GM21390 (cell line): ENCODE measurements around the gene FMO3.

Source experiments
- ATAC-seq: cut with Tn5 transposase; IDR thresholded peaks from one replicate; pipeline ENCODE4 v1.9.1; 2021; ENCODE audit not compliant: unreplicated experiment

Gene FMO3

DNA sequence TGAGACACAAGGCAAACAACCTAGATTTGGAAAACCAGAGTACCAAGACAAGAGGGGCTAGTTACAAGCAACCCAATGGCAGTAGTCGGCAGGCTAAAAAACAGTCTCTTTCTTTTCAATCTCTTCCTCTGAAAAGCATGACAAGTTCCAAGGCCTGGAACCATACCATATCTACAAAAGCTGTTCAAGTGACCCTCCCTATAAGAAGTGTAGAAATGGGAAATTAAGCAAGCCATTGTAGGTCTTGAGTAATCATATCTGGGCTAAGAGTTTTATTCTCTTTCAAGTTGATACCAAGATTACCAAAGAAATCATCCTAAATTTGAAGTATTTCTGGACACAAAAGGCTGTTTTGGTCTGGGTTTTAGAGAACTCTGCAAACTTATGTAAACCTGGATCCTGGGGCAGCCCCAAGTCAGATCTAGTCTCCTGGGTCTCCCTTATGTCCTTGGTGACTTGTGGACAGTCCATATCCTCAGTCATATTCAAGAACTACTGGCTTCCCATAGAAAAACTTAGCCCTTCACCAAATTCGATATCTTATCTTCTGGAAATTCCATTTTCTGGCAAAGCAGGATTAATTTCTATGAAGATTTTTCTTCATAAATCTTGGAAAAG is 24.7 kb downstream of the FMO3 start:
- ATAC-seq, result no peak

DNA sequence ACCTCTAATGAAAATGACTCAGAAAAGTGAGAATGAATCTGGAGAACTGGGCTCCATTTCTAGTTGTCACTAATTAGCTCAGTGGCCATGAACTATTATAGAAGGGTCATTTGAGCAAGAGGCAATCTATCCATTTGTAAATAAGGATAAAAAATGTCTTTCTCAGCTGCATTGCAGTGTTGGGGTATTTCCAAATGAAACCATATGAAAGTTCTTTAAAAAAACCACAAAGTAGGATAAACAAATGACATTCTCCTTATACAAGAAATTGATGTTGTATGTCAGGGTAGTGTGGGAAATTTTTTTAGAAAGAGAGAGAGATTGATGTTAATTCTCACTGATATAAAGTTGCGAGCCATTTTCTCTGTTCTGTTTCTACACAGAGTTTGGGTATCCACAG is 26.0 kb downstream of the FMO3 start:
- no peak for ATAC-seq

DNA sequence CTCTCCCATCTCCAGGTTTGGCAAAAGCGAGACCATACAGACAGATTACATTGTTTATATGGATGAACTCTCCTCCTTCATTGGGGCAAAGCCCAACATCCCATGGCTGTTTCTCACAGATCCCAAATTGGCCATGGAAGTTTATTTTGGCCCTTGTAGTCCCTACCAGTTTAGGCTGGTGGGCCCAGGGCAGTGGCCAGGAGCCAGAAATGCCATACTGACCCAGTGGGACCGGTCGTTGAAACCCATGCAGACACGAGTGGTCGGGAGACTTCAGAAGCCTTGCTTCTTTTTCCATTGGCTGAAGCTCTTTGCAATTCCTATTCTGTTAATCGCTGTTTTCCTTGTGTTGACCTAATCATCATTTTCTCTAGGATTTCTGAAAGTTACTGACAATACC is 26.4 kb downstream of the FMO3 start:
- ATAC-seq, result no peak

DNA sequence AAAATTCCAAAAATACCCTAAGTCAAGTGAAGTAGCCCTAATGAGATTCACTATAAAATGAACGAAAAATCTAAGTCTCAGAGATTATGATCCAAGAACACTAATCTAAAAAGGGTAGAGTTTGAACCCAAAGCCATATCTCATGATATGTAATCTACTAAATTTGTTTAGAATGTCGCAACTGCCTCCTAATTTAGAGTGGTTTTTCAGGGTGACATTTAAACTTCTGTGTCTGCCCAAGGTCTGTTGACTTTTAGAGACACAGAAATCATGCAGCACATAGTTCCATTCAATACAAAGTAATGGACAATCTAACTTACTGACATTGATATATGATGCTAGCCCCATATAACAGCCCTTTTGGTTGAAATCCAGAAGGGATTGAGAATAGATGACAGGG is 28.9 kb downstream of the FMO3 start:
- ATAC-seq, result no peak

DNA sequence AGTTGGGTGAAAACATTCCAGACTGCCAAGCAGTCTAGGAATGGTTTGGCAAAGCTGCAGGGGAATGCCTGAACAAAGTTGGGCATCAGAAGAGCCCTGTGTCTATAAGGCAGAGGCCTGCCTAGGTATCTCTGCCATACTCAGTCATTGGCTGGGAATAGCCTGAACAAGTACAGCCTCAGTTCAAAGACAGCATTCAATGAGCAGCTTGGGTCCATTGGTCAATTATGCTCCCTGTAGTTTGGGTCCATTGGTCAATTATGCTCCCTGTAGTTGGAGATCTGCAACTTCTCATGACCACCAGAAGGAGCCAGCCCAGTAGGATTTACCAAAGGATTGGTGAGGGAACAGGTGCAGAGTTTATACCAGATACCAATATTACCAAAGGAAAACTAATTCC is 31.6 kb downstream of the FMO3 start:
- ATAC-seq, result no peak

DNA sequence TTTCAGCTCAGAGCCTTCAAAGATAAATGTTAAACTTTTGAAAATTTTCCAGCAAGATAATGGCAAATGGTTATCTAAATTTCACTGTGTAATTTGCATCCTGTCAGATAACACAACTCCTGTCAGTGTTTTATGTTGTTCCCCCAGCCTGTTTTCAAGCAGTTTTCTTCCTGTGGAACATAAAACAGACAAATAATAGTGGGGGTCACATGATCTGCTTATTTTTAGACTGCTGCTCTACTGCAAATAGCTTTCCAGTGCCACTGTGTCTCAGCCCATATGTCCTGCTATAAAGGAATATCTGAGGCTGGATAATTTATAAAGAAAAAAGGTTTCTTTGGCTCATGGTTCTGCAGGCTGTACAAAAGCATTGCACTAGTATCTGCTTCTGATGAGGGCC is 32.2 kb downstream of the FMO3 start:
- ATAC-seq, result no peak

DNA sequence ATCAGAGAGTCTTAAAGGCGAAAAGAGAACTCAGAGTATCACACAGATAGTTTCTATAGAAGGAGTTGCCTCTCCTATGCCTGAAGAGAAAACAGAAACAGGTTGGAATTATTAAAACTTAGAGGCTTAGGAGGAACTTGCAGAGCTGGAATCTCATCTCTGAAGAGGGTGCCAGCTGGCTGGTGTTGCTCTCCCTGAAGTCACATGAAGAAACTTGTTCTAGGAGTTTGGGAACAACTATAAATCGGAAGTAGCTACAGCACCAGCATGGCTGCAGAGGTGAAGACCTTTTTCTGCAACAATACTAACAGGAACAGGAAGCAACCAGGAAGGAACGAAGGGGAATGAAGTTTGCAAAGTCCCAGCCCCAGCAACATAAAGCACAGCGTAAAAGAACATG is 35.8 kb downstream of the FMO3 start:
- ATAC-seq, result no peak

DNA sequence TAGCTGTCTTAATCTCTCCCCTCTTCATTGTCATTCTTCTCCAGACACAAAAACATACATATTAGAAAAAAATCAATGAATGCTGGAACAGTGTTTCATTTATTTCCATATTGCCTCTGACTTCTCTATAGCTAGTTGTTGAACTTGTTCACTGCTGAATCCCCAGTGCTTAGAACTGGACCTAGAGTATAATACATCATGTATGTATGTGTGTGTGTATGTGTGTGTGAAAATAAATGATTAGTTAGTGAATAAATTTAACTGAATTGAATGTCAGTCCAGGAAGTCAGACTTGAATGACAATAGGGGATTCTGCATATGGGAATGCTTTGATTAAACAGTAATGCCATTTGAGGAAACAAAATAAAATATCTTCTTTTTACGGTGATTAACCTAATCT is 36.4 kb downstream of the FMO3 start:
- no peak for ATAC-seq

DNA sequence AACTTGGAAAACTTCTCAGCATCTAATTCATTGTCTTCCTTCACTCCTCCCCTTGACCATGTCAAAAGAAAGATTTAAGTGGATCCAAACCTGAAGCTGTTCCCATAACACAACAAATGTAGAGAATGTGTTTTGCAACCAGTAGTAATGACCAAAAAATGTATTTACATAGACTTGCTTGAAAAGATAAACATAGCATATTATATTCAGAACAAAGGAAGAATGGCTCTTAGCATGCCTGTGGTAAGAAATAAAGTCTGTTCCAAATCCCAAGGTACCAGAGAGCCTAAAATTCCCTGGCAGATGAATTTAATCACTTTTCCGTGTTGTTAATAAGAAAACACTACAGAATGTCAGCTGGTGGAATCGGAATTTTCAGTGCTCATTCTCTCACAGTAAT is 36.8 kb downstream of the FMO3 start:
- no peak for ATAC-seq

DNA sequence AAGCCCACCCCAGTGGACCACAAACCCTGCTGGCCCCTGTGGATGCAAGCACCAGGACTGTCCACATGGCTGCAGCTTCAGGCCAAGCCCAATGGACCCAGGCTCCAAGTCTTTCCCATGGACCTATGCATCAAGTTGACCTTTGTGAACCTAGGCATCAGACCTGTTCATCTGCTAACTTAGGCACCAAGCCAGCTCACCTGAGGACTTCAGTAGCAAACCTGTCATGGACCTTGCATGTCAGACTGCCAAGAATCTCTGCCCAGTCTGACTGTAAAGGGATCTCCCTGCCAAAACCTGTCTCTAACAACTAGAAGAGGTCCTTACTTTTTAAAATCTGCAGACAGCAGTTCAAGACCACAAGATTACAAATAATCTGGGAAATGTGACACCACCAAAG is 37.8 kb downstream of the FMO3 start:
- no peak for ATAC-seq

DNA sequence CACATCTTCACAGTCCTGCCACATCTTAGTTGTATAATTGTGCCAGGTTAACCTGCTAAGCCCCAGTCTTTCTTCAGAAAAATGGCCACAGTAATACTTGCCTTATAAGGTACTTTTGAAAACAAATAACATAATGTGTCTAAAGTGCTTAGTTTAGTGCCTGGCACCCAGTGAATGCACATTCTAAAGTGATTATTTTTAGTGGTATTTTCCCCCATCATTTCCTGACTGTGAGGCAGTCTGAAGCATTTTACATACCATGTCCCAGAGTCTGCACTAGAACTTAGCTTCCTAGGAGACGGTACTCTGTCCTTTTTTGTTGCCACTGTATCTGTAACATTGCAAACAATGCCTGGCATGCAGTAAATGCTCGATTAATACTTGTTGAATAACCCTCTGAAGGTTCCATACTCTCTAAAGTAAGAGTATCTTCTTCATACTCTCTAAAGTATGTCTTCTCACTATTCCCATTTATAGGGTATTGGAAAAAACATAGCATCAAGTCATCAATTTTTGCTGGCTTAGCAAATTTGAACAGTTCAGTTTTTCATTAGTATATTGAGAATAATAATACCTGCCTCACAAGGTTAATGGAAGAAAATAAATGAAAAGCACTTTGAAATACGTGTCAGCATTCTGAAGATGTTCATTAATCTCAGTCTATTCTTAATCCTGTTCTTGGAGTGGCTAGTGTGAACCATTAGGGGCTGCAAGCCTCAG is 43.7 kb downstream of the FMO3 start:
- ATAC-seq, result no peak

DNA sequence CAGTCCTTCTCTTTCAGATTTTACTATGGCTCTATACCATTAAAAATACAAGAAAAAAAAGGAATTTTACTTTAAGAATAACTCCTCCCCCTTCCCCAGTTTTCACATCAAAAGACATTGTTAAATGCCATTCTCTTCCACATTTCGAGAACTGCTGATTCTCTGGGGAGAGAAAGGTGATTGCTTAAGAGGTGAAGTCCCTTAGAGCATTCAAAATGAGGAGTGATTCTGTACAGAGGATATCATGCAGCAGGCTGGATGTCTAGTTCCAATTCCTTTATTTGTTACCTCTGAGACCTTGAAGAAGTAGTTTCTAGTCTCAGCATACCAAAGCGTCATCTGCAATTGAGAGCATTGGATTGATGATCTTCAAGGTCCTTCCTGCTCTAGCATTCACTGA is 46.9 kb downstream of the FMO3 start:
- no peak for ATAC-seq

DNA sequence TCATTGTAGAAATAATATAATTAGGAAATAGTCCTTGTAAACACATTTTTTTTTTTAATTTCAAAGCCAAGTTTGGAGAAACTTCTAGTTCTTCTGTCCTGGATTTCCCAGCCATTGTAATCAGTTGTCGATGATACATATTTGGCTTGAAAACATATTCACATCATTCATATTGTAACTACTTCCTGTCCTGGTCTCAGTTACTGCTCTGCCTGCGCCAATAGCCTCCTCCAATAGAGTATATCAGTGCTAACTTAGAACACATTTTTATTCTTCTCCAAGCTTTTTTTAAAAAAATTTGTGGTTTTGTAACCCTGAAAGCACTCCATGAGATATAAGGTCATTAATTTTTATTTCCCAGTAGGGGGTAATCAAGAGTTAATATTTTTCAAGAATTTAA is 48.3 kb downstream of the FMO3 start:
- no peak for ATAC-seq

DNA sequence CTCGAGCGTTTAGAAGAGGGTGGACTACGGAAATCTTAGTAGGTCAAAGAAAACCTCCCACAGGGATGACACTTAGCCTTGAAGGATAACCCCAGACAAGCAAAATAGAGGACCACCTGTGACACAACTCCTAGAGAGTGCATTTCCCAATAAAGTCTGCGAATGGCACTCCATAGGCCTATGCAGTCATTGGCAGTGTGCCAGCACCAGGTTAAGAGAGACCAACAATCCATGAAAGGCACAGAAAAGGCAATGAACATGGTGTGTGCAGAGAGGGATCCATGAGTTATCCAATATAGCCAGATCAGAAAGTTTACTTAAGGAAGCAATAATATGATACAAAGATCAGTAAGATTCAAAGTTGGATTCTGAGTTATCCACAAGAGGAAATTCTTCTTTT is 49.2 kb downstream of the FMO3 start:
- ATAC-seq, result no peak

DNA sequence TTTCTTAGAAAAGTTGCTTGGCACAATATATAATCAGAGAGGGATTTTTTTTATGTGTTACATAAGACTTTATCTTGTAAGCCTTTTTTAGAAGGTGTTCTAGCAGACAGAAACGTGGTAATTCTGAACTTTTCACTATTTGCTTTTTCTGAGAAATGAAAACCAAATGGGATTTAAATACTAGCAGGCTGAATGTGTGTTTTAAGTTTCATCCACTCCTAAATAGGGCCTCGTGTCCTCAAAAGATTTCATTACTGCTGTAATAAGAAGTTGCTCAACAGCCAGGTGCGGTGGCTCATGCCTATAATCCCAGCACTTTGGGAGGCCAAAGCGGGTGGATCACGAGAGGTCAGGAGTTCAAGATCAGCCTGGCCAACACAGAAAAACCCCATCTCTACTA is 49.7 kb downstream of the FMO3 start:
- ATAC-seq, result no peak

DNA sequence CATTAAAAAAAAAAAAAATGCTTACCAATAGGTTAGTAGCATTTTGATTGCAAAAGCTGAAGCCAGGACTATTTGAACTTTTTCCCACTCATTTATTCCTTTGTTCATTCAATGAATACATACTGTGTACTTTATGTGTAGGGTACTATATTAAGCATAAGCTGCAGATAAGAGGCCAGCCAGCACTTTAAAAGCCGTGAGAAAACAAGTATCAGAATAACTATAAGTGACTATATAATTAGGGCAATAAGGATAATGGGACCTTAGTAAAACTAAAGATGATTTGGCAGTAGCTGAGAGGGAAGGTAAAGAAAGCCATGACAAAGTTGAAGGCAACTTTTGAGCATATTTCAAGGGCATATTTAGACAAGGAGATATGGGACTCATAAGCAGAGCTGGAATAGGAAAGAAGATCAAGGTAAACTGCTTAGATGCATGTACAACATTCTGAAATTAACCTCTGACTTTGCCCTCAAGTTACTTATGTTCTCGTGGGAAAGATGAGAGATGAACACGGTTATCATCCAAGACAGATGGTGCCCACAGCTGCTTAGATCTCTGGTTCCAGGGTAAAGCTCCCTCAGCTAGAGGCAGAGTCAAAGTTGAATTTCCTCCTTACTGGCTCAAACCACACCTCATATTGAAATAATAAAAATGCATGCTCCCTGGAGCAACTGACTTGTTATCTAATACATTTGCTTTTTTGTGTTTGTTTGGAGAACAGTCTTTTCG is 50.4 kb downstream of the FMO3 start:
- no peak for ATAC-seq

DNA sequence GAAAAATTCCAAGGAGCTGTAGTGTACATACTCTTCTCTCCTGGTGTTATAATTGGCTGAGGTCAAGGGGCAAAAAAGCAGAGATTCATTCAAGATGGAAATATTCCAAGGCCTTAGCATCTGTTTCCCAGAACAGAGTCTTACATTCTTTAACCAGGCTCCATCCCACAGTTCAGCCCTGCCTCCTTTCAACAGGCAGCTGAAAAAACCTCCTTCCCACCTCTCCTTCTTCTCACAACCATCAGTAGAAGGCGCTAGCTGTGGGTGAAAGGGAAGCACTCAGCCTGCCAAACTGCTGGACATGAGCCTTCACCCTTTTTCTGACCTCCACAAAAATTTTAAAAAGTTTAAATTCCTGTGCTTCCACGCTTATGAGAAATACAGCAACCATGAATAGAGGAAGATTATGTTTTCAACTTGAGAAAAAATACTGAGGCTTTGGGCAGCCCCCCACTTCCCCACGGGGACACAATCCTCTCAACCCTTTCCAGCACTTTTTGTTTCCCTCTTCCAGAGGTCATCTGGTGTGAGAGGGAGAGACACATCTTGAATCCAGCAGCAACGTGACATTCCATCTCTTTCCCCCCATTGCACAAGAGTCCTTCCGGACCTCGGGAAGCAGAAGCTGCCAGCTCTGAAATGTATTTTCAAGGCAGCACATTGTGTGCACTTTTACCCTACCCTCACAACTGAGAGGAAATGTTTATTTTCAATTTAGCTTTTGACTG is 51.1 kb downstream of the FMO3 start:
- no peak for ATAC-seq

DNA sequence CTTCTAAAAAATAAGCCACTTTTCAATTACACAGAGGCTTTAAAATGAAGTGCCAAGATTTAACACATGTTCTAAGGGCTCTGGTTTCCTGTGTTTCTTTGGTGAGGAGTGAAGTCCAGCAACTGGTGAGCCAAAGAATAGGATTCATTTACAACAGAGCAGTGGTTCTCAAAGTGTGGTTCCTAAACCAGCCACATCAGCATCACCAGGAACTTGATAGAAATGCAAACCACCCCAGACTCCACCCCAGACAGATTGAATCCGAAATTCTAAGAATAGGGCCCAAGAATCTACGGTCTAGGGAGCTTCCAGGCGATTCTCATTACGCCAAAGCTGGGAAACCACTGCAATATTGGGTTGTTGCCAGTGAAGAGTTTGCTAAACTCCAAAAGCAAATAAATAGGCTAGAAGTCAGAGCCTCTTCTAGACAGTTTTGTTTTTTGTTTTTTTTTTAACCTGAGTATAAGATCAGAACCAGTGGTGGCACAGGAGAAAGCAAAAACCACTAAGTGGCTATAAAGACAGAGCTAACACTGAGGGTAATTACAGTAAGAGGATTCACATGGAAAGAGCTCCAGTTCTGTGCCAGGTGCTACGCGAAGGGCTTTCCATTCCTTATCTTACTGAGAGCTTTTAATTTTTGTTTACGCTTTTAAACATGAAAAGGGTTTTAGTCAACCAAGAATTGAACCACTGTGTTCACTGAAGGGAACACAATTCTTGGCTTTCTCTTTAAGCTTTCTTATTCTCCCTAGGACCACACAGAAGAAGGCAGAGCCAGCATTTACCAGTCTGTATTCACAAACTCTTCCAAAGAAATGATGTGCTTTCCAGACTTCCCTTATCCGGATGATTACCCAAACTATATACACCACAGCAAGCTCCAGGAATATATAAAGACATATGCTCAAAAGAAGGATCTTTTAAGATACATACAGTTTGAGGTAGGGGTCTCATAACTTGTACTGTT is 52.0 kb downstream of the FMO3 start:
- no peak for ATAC-seq

DNA sequence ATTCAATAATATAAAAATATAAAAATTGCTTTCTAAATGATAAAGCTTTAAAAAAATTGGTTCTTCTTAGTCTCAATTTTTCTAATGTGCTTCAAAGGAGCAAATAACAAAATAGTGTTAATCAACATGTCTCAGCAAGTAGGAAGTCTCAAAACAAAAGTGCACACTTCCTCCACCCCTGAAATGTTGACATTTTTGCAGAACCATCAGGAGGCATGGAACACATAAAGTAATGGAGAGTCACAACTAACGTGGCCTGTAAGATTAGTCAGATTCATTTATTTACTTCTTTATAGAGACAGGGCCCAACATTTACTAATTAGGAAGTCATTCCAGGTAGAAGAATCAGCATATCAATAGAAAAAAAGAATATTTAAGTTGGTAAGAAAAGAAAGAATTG is 59.5 kb downstream of the FMO3 start:
- ATAC-seq, result no peak

DNA sequence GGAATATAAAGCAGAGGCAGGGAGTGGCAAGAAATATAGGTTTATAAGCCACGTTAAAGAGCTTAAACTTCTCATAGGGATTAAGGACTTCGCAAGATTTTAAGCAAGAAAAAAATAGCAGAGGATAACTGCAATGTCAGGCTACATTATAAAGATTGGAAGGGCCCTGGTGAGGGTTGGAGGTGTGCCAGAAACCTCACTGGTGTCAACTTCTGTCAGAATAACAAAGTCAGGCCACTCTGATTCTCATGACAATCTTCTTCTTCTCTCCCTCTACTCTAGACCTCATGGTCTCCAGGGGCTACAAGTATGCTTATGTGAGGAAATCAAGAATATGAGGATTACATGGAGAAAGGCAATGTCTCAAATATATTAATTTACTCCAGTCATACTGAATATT is 61.8 kb downstream of the FMO3 start:
- no peak for ATAC-seq

DNA sequence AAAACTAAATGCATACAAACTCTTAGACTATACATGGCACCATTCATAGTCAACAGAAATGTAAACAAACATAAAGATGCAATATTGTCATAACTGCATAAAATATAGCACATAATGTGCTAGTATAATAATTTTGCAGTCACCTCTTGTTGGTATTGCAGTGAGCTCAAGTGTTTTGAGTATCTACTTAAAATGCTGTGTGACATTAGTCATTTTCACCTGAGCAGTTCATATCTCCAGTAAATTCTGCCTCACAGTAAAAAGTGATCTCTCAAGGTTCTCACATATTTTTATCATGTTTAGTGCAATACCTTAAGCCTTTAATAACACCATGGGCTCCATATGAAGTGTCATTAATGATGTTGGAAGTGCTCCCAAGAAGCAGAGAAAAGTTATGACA is 64.8 kb downstream of the FMO3 start:
- ATAC-seq, result no peak
